Activated T-helper 1 cell treated with Interleukin-2 at 50 U/mL for 16 hours (primary cell): ENCODE measurements around the gene CCDC182.

ENCODE experiments used
- DNase-seq: peaks from one replicate; pipeline ENCODE4 v3.0.0-alpha.2; 2020; ENCODE audit warnings: low read depth

CCDC182 gene

GRCh38 chr17:57726838-57727237 lies 18.3 kb downstream of the CCDC182 start:
- DNase-seq: no peak

- DNase-seq: no peak
Measured at GRCh38 chr17:57726213-57726790, 18.8 kb downstream of the CCDC182 start.

- DNase-seq: no peak
Measured at GRCh38 chr17:57724729-57725125, 20.4 kb downstream of the CCDC182 start.

- no peak for DNase-seq
Measured at GRCh38 chr17:57724026-57724728, 20.9 kb downstream of the CCDC182 start.

- no peak for DNase-seq
Measured at GRCh38 chr17:57723427-57724025, 21.6 kb downstream of the CCDC182 start.

GRCh38 chr17:57722704-57723043 lies 22.4 kb downstream of the CCDC182 start:
- DNase-seq: no peak

GRCh38 chr17:57721967-57722703 lies 23.0 kb downstream of the CCDC182 start:
- DNase-seq: no peak

- no peak for DNase-seq
Measured at GRCh38 chr17:57720386-57721035, 24.6 kb downstream of the CCDC182 start.

GRCh38 chr17:57718878-57719277 lies 26.2 kb downstream of the CCDC182 start:
- no peak for DNase-seq

GRCh38 chr17:57715981-57716380 lies 29.1 kb downstream of the CCDC182 start:
- no peak for DNase-seq

- DNase-seq: no peak
Measured at GRCh38 chr17:57714665-57715180, 30.4 kb downstream of the CCDC182 start.

GRCh38 chr17:57713140-57713539 lies 32.0 kb downstream of the CCDC182 start:
- DNase-seq: no peak

- no peak for DNase-seq
Measured at GRCh38 chr17:57708410-57708809, 36.7 kb downstream of the CCDC182 start.

GRCh38 chr17:57707892-57708291 lies 37.2 kb downstream of the CCDC182 start:
- no peak for DNase-seq

GRCh38 chr17:57706761-57707160 lies 38.3 kb downstream of the CCDC182 start:
- DNase-seq: no peak

- DNase-seq: no peak
Measured at GRCh38 chr17:57705921-57706695, 39.0 kb downstream of the CCDC182 start.

GRCh38 chr17:57704448-57704847 lies 40.7 kb downstream of the CCDC182 start:
- DNase-seq: no peak

- no peak for DNase-seq
Measured at GRCh38 chr17:57703273-57703672, 41.8 kb downstream of the CCDC182 start.

- DNase-seq: no peak
Measured at GRCh38 chr17:57701124-57701523, 44.0 kb downstream of the CCDC182 start.

GRCh38 chr17:57699751-57700219 lies 45.3 kb downstream of the CCDC182 start:
- DNase-seq: no peak
